Measurements from ENCODE around the gene DCAF4. TPM values are rescaled to one million over a fixed set of nuclear protein-coding genes. Genes with fewer than 3 reads are reported as not detected.
A peak's percentile ranks its signal among the peaks of the same experiment; 100 is the strongest.

DCAF4 gene
- total and polyA plus RNA-seq, 2 of the 4 experiments (the other 2 are of a cell fraction), result 28.8 to 29.4 TPM

- Histone ChIP-seq H2AFZ (replicated peaks; ENCODE audit: low read length, poor library complexity) (peak overlapping the region; percentile 33), H3K18ac (ENCODE audit: low read depth, low read length) (no peak overlapping the region), H4K8ac (ENCODE audit: low read depth in 2 of 2, low read length in 2 of 2) (no peak overlapping the region), H3K27me3 (ENCODE audit: control insufficient read depth, insufficient read depth, low read length) (no peaks in the 10 kb centered on the region), H2BK15ac (ENCODE audit: low read depth, low read length) (no peak overlapping the region), H3K27ac (ENCODE audit: insufficient read depth, low read length) (no peak overlapping the region), H3K36me3 (ENCODE audit: control insufficient read depth, insufficient read depth, low read length) (peaks cover 19% of the 10 kb centered on the region), H4K91ac (ENCODE audit: insufficient read depth, low read depth, low read length) (no peak overlapping the region; the same call in none of the 2 replicates), H3K23ac (ENCODE audit: low read depth, low read length) (no peak overlapping the region), H3K4me1 (ENCODE audit: control insufficient read depth, insufficient read depth, low read length) (0 out of 2 replicates have a peak, but pooled peaks cover 4% of the 10 kb centered on the region), H4K5ac (ENCODE audit: low read depth, low read length) (no peak overlapping the region), H2BK20ac (ENCODE audit: low read depth, low read length) (no peak overlapping the region), H3K4me2 (ENCODE audit: low read depth, low read length) (no peak overlapping the region), H2BK5ac (ENCODE audit: low read depth, low read length, poor library complexity, severe bottlenecking) (no peak overlapping the region), H4K20me1 (ENCODE audit: insufficient read depth, low read length) (no peaks in the 10 kb centered on the region), H3K79me1 (ENCODE audit: low read depth in 1 of 2, low read length in 2 of 2) (no peaks in the 10 kb centered on the region), H2BK120ac (ENCODE audit: low read depth, low read length) (no peak overlapping the region), H3K9ac (ENCODE audit: low read depth, low read length) (no peak overlapping the region), H2AK5ac (ENCODE audit: low read depth, low read length) (peak overlapping the region; percentile 53; the same call in 1 of the 2 replicates), H3K9me3 (ENCODE audit: control insufficient read depth, insufficient read depth, low read length) (no peaks in the 10 kb centered on the region), H3K4ac (ENCODE audit: low read depth, low read length) (peak overlapping the region; percentile 13; the same call in 1 of the 2 replicates), H3K4me3 (ENCODE audit: insufficient read depth, low read depth, low read length) (no peak overlapping the region), H3K14ac (replicated peaks; ENCODE audit: low read depth, low read length) (peak overlapping the region; percentile 44; the same call in 1 of the 2 replicates), H3K56ac (ENCODE audit: extremely low read depth, insufficient read depth, low read length) (no peak overlapping the region), H3K9me1 (ENCODE audit: insufficient read depth, low read length) (peaks cover 12% of the 10 kb centered on the region), H2AK9ac (replicated peaks; ENCODE audit: low read depth, low read length, poor library complexity) (peak overlapping the region; percentile 79)
- WGBS, 2 experiments (ENCODE audit: extremely low coverage in 2 of 2, insufficient read length in 1 of 2), result 96% methylated on average over 2 of the region's 9 CpGs; no CpG with 5 or more reads in 1 of the 2 experiments
- in situ Hi-C loops (cut with MboI; ENCODE audit: low sequenced_read_pairs), result loop anchor here (5.0 kb wide), 1 partner anchor 435 kb away; no protein-coding TSS in a partner anchor
- intact Hi-C loops (cut with micrococcal nuclease), result loop anchor here (1.0 kb wide), 2 partner anchors 42 to 433 kb away; no protein-coding TSS in a partner anchor
- dilution Hi-C loops (cut with HindIII; ENCODE audit: low sequenced_read_pairs, unreplicated experiment), result no loop called here
- ATAC-seq (ENCODE audit: low read depth) (no peak), DNase-seq (no peak)
- TF ChIP-seq NFE2L2 (IDR thresholded peaks at IDR 0.05; ENCODE audit: low read depth, low read length) (no peak), MAFK (IDR thresholded peaks at IDR 0.05; ENCODE audit: low read depth, low read length) (no peak), MXI1 (IDR thresholded peaks at IDR 0.05; ENCODE audit: borderline replicate concordance, low read depth, low read length) (no peak), ELK1 (IDR thresholded peaks at IDR 0.05; ENCODE audit: borderline replicate concordance, low read depth, low read length) (no peak), CHD1 (IDR thresholded peaks at IDR 0.05; ENCODE audit: low read depth, low read length) (no peak), RAD21 (IDR thresholded peaks at IDR 0.05; ENCODE audit: low read length) (no peak), FOS (IDR thresholded peaks at IDR 0.05; ENCODE audit: low read depth, low read length) (no peak), RCOR1 (IDR thresholded peaks at IDR 0.05; ENCODE audit: insufficient replicate concordance, low read length) (no peak), CEBPB (IDR thresholded peaks at IDR 0.05; ENCODE audit: low read depth, low read length) (no peak), USF2 (IDR thresholded peaks at IDR 0.05; ENCODE audit: low read depth, low read length) (no peak), CTCF (conservative IDR thresholded peaks at IDR 0.05; ENCODE audit: low read depth, low read length) (no peak), SMC3 (IDR thresholded peaks at IDR 0.05; ENCODE audit: low read depth, low read length) (no peak)
- ChIA-PET POLR2A (ENCODE audit: unreplicated experiment) (interaction anchor here (1.4 kb wide), 1 partner anchor 433 kb away, joined by 3 read pairs; no protein-coding TSS in a partner anchor), CTCF (interaction anchor here (0.9 to 5.7 kb wide), 7 partner anchors 10 to 437 kb away, joined by 3 to 70 read pairs (median 5); no protein-coding TSS in a partner anchor)
- BruUV-seq (replicated peaks), result no TSS peak
Observed at GRCh38 chr14:72947366-72948160, 21.3 kb downstream of the DCAF4 start.

Measured in IMR-90 (cell line).